ENCODE measurements around the gene ABTB2. TPM values are rescaled to one million over a fixed set of nuclear protein-coding genes. Genes with fewer than 3 reads are reported as not detected.
"Not testable (repeated sequence)": the region's sequence is repeated elsewhere in the genome, so short reads cannot be mapped to it uniquely, and the experiment has no call there.

ABTB2 gene
- total RNA-seq, 2 experiments from 2014 or later, result 2.4 to 2.5 TPM

GRCh38 chr11:34219279-34219678, 138.5 kb downstream of the ABTB2 start:
- H3K36me3 Mint-ChIP-seq (ENCODE audit: low read depth), result no peaks in the 10 kb centered on the region
- peaks cover 3% of the 10 kb centered on the region for H3K27me3 Mint-ChIP-seq
- ATAC-seq (no peak), DNase-seq (no peak)
- no peaks in the 10 kb centered on the region for H3K9me3 Mint-ChIP-seq
- ChIA-PET CTCF (no interaction called here), POLR2A (no interaction called here)
- TF ChIP-seq CTCF (IDR thresholded peaks at IDR 0.05), result no peak
- no peak overlapping the region for H3K27ac Mint-ChIP-seq
- H3K4me3 Mint-ChIP-seq, result no peak overlapping the region
- H3K4me1 Mint-ChIP-seq (ENCODE audit: low read depth), result peaks cover 12% of the 10 kb centered on the region
- intact Hi-C loops (cut with micrococcal nuclease), result no loop called here

- H3K27ac Mint-ChIP-seq; H3K36me3 Mint-ChIP-seq (ENCODE audit: low read depth); H3K9me3 Mint-ChIP-seq; H3K4me3 Mint-ChIP-seq; H3K27me3 Mint-ChIP-seq; ATAC-seq; DNase-seq; intact Hi-C loops (cut with micrococcal nuclease); POLR2A ChIA-PET: not testable (repeated sequence)
- CTCF ChIA-PET, result interaction anchor here (0.6 kb wide), 1 partner anchor 42 kb away, joined by 3 read pairs; no protein-coding TSS in a partner anchor
- peaks cover 17% of the 10 kb centered on the region for H3K4me1 Mint-ChIP-seq (ENCODE audit: low read depth)
Measured at GRCh38 chr11:34218756-34219155, 139.1 kb downstream of the ABTB2 start.

- intact Hi-C loops (cut with micrococcal nuclease), result no loop called here
- DNase-seq (no peak), ATAC-seq (no peak)
- Mint-ChIP-seq H3K36me3 (ENCODE audit: low read depth) (no peaks in the 10 kb centered on the region), H3K4me3 (no peak overlapping the region), H3K4me1 (ENCODE audit: low read depth) (peaks cover 24% of the 10 kb centered on the region), H3K9me3 (no peaks in the 10 kb centered on the region), H3K27ac (no peak overlapping the region), H3K27me3 (peaks cover 3% of the 10 kb centered on the region)
- CTCF ChIA-PET, result interaction anchor here (0.6 kb wide), 1 partner anchor 41 kb away, joined by 3 read pairs; no protein-coding TSS in a partner anchor
- no peak for TF ChIP-seq CTCF (IDR thresholded peaks at IDR 0.05)
- POLR2A ChIA-PET, result no interaction called here
Measured at GRCh38 chr11:34218067-34218466, 139.7 kb downstream of the ABTB2 start.

GRCh38 chr11:34216706-34217105, 141.1 kb downstream of the ABTB2 start:
- Mint-ChIP-seq H3K4me3 (no peak overlapping the region), H3K27ac (no peak overlapping the region), H3K36me3 (ENCODE audit: low read depth) (no peaks in the 10 kb centered on the region), H3K27me3 (peaks cover 3% of the 10 kb centered on the region), H3K9me3 (no peaks in the 10 kb centered on the region), H3K4me1 (ENCODE audit: low read depth) (peaks cover 27% of the 10 kb centered on the region)
- TF ChIP-seq CTCF (IDR thresholded peaks at IDR 0.05), result no peak
- DNase-seq, result no peak
- no peak for ATAC-seq
- ChIA-PET POLR2A (interaction anchor here (0.8 to 1.4 kb wide), 2 partner anchors 9 to 34 kb away, joined by 3 read pairs; no protein-coding TSS in a partner anchor), CTCF (interaction anchor here (1.4 to 1.8 kb wide), 2 partner anchors 33 to 42 kb away, joined by 4 to 7 read pairs; no protein-coding TSS in a partner anchor)
- intact Hi-C loops (cut with micrococcal nuclease), result no loop called here

- H3K9me3 Mint-ChIP-seq, result no peaks in the 10 kb centered on the region
- peaks cover 27% of the 10 kb centered on the region for H3K4me1 Mint-ChIP-seq (ENCODE audit: low read depth)
- H3K36me3 Mint-ChIP-seq (ENCODE audit: low read depth), result no peaks in the 10 kb centered on the region
- TF ChIP-seq CTCF (IDR thresholded peaks at IDR 0.05), result no peak
- ATAC-seq (no peak), DNase-seq (no peak)
- POLR2A ChIA-PET, result interaction anchor here (1.1 to 1.4 kb wide), 3 partner anchors 10 to 33 kb away, joined by 3 read pairs; no protein-coding TSS in a partner anchor
- no peak overlapping the region for H3K27ac Mint-ChIP-seq
- CTCF ChIA-PET, result interaction anchor here (1.0 to 1.8 kb wide), 6 partner anchors 10 to 42 kb away, joined by 4 to 7 read pairs (median 4); no protein-coding TSS in a partner anchor
- H3K4me3 Mint-ChIP-seq, result no peak overlapping the region
- intact Hi-C loops (cut with micrococcal nuclease), result no loop called here
- peaks cover 3% of the 10 kb centered on the region for H3K27me3 Mint-ChIP-seq
Measured at GRCh38 chr11:34215806-34216453, 141.9 kb downstream of the ABTB2 start.

Measured in activated CD8-positive, alpha-beta T cell treated with anti-CD3 and anti-CD28 coated beads for 36 hours (primary cell).